Measurements from ENCODE around the gene IPO4. TPM values are rescaled to one million over a fixed set of nuclear protein-coding genes. Genes with fewer than 3 reads are reported as not detected.

Gene IPO4
- total and polyA plus RNA-seq, 2 of the 13 experiments (the other 11 are each of a cell fraction or from before 2014, with no cell fraction given), result 39.0 to 179 TPM

- TF ChIP-seq LBX2 (CRISPR knock-in tag; IDR thresholded peaks at IDR 0.05; ENCODE audit: borderline replicate concordance) (peak; percentile 96), ZNF605 (CRISPR knock-in tag; IDR thresholded peaks at IDR 0.05) (peak; percentile 89), ZSCAN30 (CRISPR knock-in tag; IDR thresholded peaks at IDR 0.05) (no peak), ZNF570 (CRISPR knock-in tag; IDR thresholded peaks at IDR 0.05; ENCODE audit: borderline replicate concordance) (no peak), HHEX (CRISPR knock-in tag; IDR thresholded peaks at IDR 0.05) (0 out of 2 replicates have a peak, but pooled peaks have one; percentile 9), ZBTB14 (CRISPR knock-in tag; IDR thresholded peaks at IDR 0.05) (peak; percentile 62), SAP130 (CRISPR knock-in tag; IDR thresholded peaks at IDR 0.05; ENCODE audit: low read depth) (peak; percentile 97), TCF12 (IDR thresholded peaks at IDR 0.05) (no peak), TCF12 (CRISPR knock-in tag; IDR thresholded peaks at IDR 0.05) (peak; percentile 93), ZBTB44 (CRISPR knock-in tag; IDR thresholded peaks at IDR 0.05) (peak; percentile 72), TAF15 (IDR thresholded peaks at IDR 0.05; ENCODE audit: low read depth, low read length, poor library complexity, severe bottlenecking) (peak; percentile 81), SNRNP70 (IDR thresholded peaks at IDR 0.05; ENCODE audit: low read depth, low read length) (no peak), ATF2 (CRISPR knock-in tag; IDR thresholded peaks at IDR 0.05) (peak; percentile 73), RELA (CRISPR knock-in tag; IDR thresholded peaks at IDR 0.05) (peak; percentile 70; the same call in 1 of the 2 replicates), THRA (CRISPR knock-in tag; IDR thresholded peaks at IDR 0.05; ENCODE audit: borderline replicate concordance) (peak; percentile 89; the same call in 1 of the 2 replicates), HMG20A (CRISPR knock-in tag; IDR thresholded peaks at IDR 0.05; ENCODE audit: borderline replicate concordance) (peak; percentile 35; the same call in 1 of the 2 replicates), ZNF275 (CRISPR knock-in tag; IDR thresholded peaks at IDR 0.05; ENCODE audit: borderline replicate concordance) (peak; percentile 67; the same call in 1 of the 2 replicates), ZNF263 (CRISPR knock-in tag; IDR thresholded peaks at IDR 0.05) (peak; percentile 54; the same call in 1 of the 2 replicates)
These were observed 52.6 kb downstream of the IPO4 start, which contains the start of gene PSME1 (continued) for GRCh38 chr14:24135834-24136683.

Measured in HepG2 (cell line).